ENCODE measurements around the gene GLS.
A peak's percentile ranks its signal among the peaks of the same experiment; 100 is the strongest.

GLS gene

GRCh38 chr2:190855245-190855644, 25.4 kb upstream of the GLS start:
- DNase-seq (ENCODE audit: low spot score) = no peak
- Histone ChIP-seq H2AK5ac (ENCODE audit: low read depth, low read length) (no peak overlapping the region), H2BK12ac (ENCODE audit: low read length) (no peak overlapping the region), H4K8ac (ENCODE audit: low read depth, low read length) (no peak overlapping the region), H3K9ac (ENCODE audit: low read depth, low read length, poor library complexity) (no peak overlapping the region), H3K18ac (ENCODE audit: low read length) (no peak overlapping the region), H2BK15ac (ENCODE audit: low read length) (no peak overlapping the region), H2AFZ (ENCODE audit: low read length) (no peak overlapping the region), H3K27me3 (ENCODE audit: control insufficient read depth in 3 of 3, insufficient read depth in 3 of 3, low read depth in 1 of 3, low read length in 3 of 3) (no peaks in the 10 kb centered on the region), H4K91ac (ENCODE audit: low read depth, low read length, poor library complexity) (no peak overlapping the region), H3K27ac (replicated peaks; ENCODE audit: low read length) (no peak overlapping the region), H3K79me1 (ENCODE audit: low read depth, low read length) (no peaks in the 10 kb centered on the region), H2BK120ac (ENCODE audit: low read depth, low read length) (no peak overlapping the region), H3K4me1 (ENCODE audit: control insufficient read depth in 2 of 2, insufficient read depth in 1 of 2, low read depth in 1 of 2, low read length in 2 of 2) (peaks cover 2 to 3% of the 10 kb centered on the region in 2 donors), H3K4me2 (ENCODE audit: insufficient read depth, low read length, poor library complexity, severe bottlenecking) (no peak overlapping the region), H3K4me3 (ENCODE audit: low read length in 2 of 2) (no peak overlapping the region), H2BK5ac (ENCODE audit: low read length) (no peak overlapping the region), H3K23ac (ENCODE audit: low read depth, low read length, poor library complexity) (no peak overlapping the region), H3K9me3 (replicated peaks in 1 of 2; ENCODE audit: control insufficient read depth in 2 of 2, insufficient read depth in 1 of 2, low read depth in 1 of 2, low read length in 2 of 2) (no peaks in the 10 kb centered on the region), H3K4ac (ENCODE audit: low read length) (no peak overlapping the region), H3K36me3 (replicated peaks in 1 of 2; ENCODE audit: control insufficient read depth in 2 of 2, insufficient read depth in 2 of 2, low read length in 2 of 2) (peaks cover 0 to 1% of the 10 kb centered on the region in 2 donors), H3K14ac (ENCODE audit: low read length) (no peak overlapping the region)
- WGBS, 2 donors (ENCODE audit: extremely low coverage in 2 of 2, insufficient read length in 2 of 2, insufficient replicate concordance in 1 of 2) = no CpG with 5 or more reads among the region's 4 CpGs

GRCh38 chr2:190856985-190857384, 23.6 kb upstream of the GLS start:
- H3K4me1 ChIP-seq (ENCODE audit: control insufficient read depth in 2 of 2, insufficient read depth in 1 of 2, low read depth in 1 of 2, low read length in 2 of 2) = peaks cover 2 to 6% of the 10 kb centered on the region in 2 donors
- H3K27me3 ChIP-seq (ENCODE audit: control insufficient read depth in 3 of 3, insufficient read depth in 3 of 3, low read depth in 1 of 3, low read length in 3 of 3) = no peaks in the 10 kb centered on the region
- no peak for DNase-seq (ENCODE audit: low spot score)
- no peaks in the 10 kb centered on the region for H3K9me3 ChIP-seq (replicated peaks in 1 of 2; ENCODE audit: control insufficient read depth in 2 of 2, insufficient read depth in 1 of 2, low read depth in 1 of 2, low read length in 2 of 2)
- no peak overlapping the region for H3K23ac ChIP-seq (ENCODE audit: low read depth, low read length, poor library complexity)
- no peak overlapping the region for H4K8ac ChIP-seq (ENCODE audit: low read depth, low read length)
- H2AK5ac ChIP-seq (ENCODE audit: low read depth, low read length) = no peak overlapping the region
- no peak overlapping the region for H2BK12ac ChIP-seq (ENCODE audit: low read length)
- H3K36me3 ChIP-seq (replicated peaks in 1 of 2; ENCODE audit: control insufficient read depth in 2 of 2, insufficient read depth in 2 of 2, low read length in 2 of 2) = no peaks in the 10 kb centered on the region
- no peak overlapping the region for H3K4ac ChIP-seq (ENCODE audit: low read length)
- H3K9ac ChIP-seq (ENCODE audit: low read depth, low read length, poor library complexity) = no peak overlapping the region
- no peak overlapping the region for H2BK5ac ChIP-seq (ENCODE audit: low read length)
- H3K14ac ChIP-seq (ENCODE audit: low read length) = no peak overlapping the region
- no peak overlapping the region for H3K4me3 ChIP-seq (ENCODE audit: low read length in 2 of 2)
- no peak overlapping the region for H2BK120ac ChIP-seq (ENCODE audit: low read depth, low read length)
- no peak overlapping the region for H3K18ac ChIP-seq (ENCODE audit: low read length)
- no CpG with 5 or more reads among the region's 1 CpG for WGBS, 2 donors (ENCODE audit: extremely low coverage in 2 of 2, insufficient read length in 2 of 2, insufficient replicate concordance in 1 of 2)
- no peak overlapping the region for H3K4me2 ChIP-seq (ENCODE audit: insufficient read depth, low read length, poor library complexity, severe bottlenecking)
- H2BK15ac ChIP-seq (ENCODE audit: low read length) = no peak overlapping the region
- no peak overlapping the region for H3K27ac ChIP-seq (replicated peaks; ENCODE audit: low read length)
- H3K79me1 ChIP-seq (ENCODE audit: low read depth, low read length) = no peaks in the 10 kb centered on the region
- H2AFZ ChIP-seq (ENCODE audit: low read length) = no peak overlapping the region
- H4K91ac ChIP-seq (ENCODE audit: low read depth, low read length, poor library complexity) = no peak overlapping the region

GRCh38 chr2:190858817-190859216, 21.8 kb upstream of the GLS start:
- peaks cover 2 to 6% of the 10 kb centered on the region in 2 donors for H3K4me1 ChIP-seq (ENCODE audit: control insufficient read depth in 2 of 2, insufficient read depth in 1 of 2, low read depth in 1 of 2, low read length in 2 of 2)
- H3K23ac ChIP-seq (ENCODE audit: low read depth, low read length, poor library complexity) = no peak overlapping the region
- no peak overlapping the region for H3K4ac ChIP-seq (ENCODE audit: low read length)
- no peaks in the 10 kb centered on the region for H3K36me3 ChIP-seq (replicated peaks in 1 of 2; ENCODE audit: control insufficient read depth in 2 of 2, insufficient read depth in 2 of 2, low read length in 2 of 2)
- no peaks in the 10 kb centered on the region for H3K27me3 ChIP-seq (ENCODE audit: control insufficient read depth in 3 of 3, insufficient read depth in 3 of 3, low read depth in 1 of 3, low read length in 3 of 3)
- H3K79me1 ChIP-seq (ENCODE audit: low read depth, low read length) = no peaks in the 10 kb centered on the region
- H3K14ac ChIP-seq (ENCODE audit: low read length) = no peak overlapping the region
- H2BK5ac ChIP-seq (ENCODE audit: low read length) = no peak overlapping the region
- H3K27ac ChIP-seq (replicated peaks; ENCODE audit: low read length) = no peak overlapping the region
- no peak overlapping the region for H3K4me2 ChIP-seq (ENCODE audit: insufficient read depth, low read length, poor library complexity, severe bottlenecking)
- no peak overlapping the region for H4K91ac ChIP-seq (ENCODE audit: low read depth, low read length, poor library complexity)
- no peak overlapping the region for H3K18ac ChIP-seq (ENCODE audit: low read length)
- no peak overlapping the region for H2BK120ac ChIP-seq (ENCODE audit: low read depth, low read length)
- no peak overlapping the region for H4K8ac ChIP-seq (ENCODE audit: low read depth, low read length)
- H2BK12ac ChIP-seq (ENCODE audit: low read length) = no peak overlapping the region
- H3K9ac ChIP-seq (ENCODE audit: low read depth, low read length, poor library complexity) = no peak overlapping the region
- WGBS, 2 donors (ENCODE audit: extremely low coverage in 2 of 2, insufficient read length in 2 of 2, insufficient replicate concordance in 1 of 2) = no CpG with 5 or more reads among the region's 6 CpGs
- H2BK15ac ChIP-seq (ENCODE audit: low read length) = no peak overlapping the region
- peak overlapping the region; percentile 54 for H2AFZ ChIP-seq (ENCODE audit: low read length)
- H2AK5ac ChIP-seq (ENCODE audit: low read depth, low read length) = no peak overlapping the region
- H3K9me3 ChIP-seq (replicated peaks in 1 of 2; ENCODE audit: control insufficient read depth in 2 of 2, insufficient read depth in 1 of 2, low read depth in 1 of 2, low read length in 2 of 2) = no peaks in the 10 kb centered on the region
- no peak for DNase-seq (ENCODE audit: low spot score)
- no peak overlapping the region for H3K4me3 ChIP-seq (ENCODE audit: low read length in 2 of 2)

GRCh38 chr2:190859347-190860297, 21.0 kb upstream of the GLS start:
- Histone ChIP-seq H3K9ac (ENCODE audit: low read depth, low read length, poor library complexity) (no peak overlapping the region), H3K23ac (ENCODE audit: low read depth, low read length, poor library complexity) (no peak overlapping the region), H3K4me1 (ENCODE audit: control insufficient read depth in 2 of 2, insufficient read depth in 1 of 2, low read depth in 1 of 2, low read length in 2 of 2) (peaks cover 2 to 6% of the 10 kb centered on the region in 2 donors), H2BK12ac (ENCODE audit: low read length) (no peak overlapping the region), H2BK120ac (ENCODE audit: low read depth, low read length) (no peak overlapping the region), H3K4ac (ENCODE audit: low read length) (no peak overlapping the region), H3K9me3 (replicated peaks in 1 of 2; ENCODE audit: control insufficient read depth in 2 of 2, insufficient read depth in 1 of 2, low read depth in 1 of 2, low read length in 2 of 2) (no peaks in the 10 kb centered on the region), H3K27ac (replicated peaks; ENCODE audit: low read length) (no peak overlapping the region), H3K36me3 (replicated peaks in 1 of 2; ENCODE audit: control insufficient read depth in 2 of 2, insufficient read depth in 2 of 2, low read length in 2 of 2) (no peaks in the 10 kb centered on the region), H3K79me1 (ENCODE audit: low read depth, low read length) (no peaks in the 10 kb centered on the region), H2BK5ac (ENCODE audit: low read length) (no peak overlapping the region), H4K8ac (ENCODE audit: low read depth, low read length) (no peak overlapping the region), H2AK5ac (ENCODE audit: low read depth, low read length) (no peak overlapping the region), H3K27me3 (ENCODE audit: control insufficient read depth in 3 of 3, insufficient read depth in 3 of 3, low read depth in 1 of 3, low read length in 3 of 3) (no peaks in the 10 kb centered on the region), H3K18ac (ENCODE audit: low read length) (no peak overlapping the region), H2BK15ac (ENCODE audit: low read length) (no peak overlapping the region), H3K4me3 (ENCODE audit: low read length in 2 of 2) (no peak overlapping the region), H2AFZ (ENCODE audit: low read length) (peak overlapping the region; percentile 41), H3K14ac (ENCODE audit: low read length) (no peak overlapping the region), H4K91ac (ENCODE audit: low read depth, low read length, poor library complexity) (no peak overlapping the region), H3K4me2 (ENCODE audit: insufficient read depth, low read length, poor library complexity, severe bottlenecking) (no peak overlapping the region)
- WGBS, 2 donors (ENCODE audit: extremely low coverage in 2 of 2, insufficient read length in 2 of 2, insufficient replicate concordance in 1 of 2) = no CpG with 5 or more reads among the region's 6 CpGs
- DNase-seq (ENCODE audit: low spot score) = no peak
